HCT116 (cell line): ENCODE data around the gene DHRSX. TPM values are rescaled to one million over a fixed set of nuclear protein-coding genes. Genes with fewer than 3 reads are reported as not detected.

Experiments used
- ATAC-seq: fragments of 200-7000 bp; cut with Tn5 transposase; 2 replicates; pipeline ENCODE4 v1.9.1; 2020; ENCODE audit warnings: mild to moderate bottlenecking, moderate library complexity
- BruUV-seq: library from RNA; stranded (reverse); fragments of 400-500 nt; replicated peaks from 2 replicates; lab custom pipeline; 2021; lab: Mats Ljungman, UMichigan
- CTCF ChIA-PET: fragments of 300-600 bp; sonication (Branson Sonifier 250); formaldehyde crosslinking; loops from one replicate; lab custom pipeline; 2021; ENCODE audit warnings: antibody characterized with exemption; lab: Charles Lee
- POLR2A ChIA-PET: fragments of 300-600, 350-600 bp; sonication (Branson Sonifier 250); formaldehyde crosslinking; loops from one replicate; lab custom pipeline; 2021; ENCODE audit warnings: antibody characterized with exemption; lab: Charles Lee
- RAD21 ChIA-PET, 2 experiments: fragments of 300-600 bp; sonication (Branson Sonifier 250); formaldehyde crosslinking; loops; one replicate each; lab custom pipeline; 2023; ENCODE audit warnings: low total read pairs in 2 of 2; ENCODE audit not compliant: uncharacterized antibody in 2 of 2, unreplicated experiment in 2 of 2, low non-redundant PET in 1 of 2; lab: Charles Lee
- DNase-seq: peaks from one replicate; pipeline ENCODE4 v3.0.0-alpha.2; 2010; ENCODE audit warnings: low read depth, low spot score
- H2AFZ ChIP-seq: fragments of 200-600 bp; shearing (Covaris generic), sonication (generic); 2 replicates; pipeline ENCODE4 v1.6.1; 2017; ENCODE audit warnings: low read depth, mixed run types, mixed read lengths, antibody characterized with exemption, low read length; ENCODE audit not compliant: poor library complexity, severe bottlenecking
- H3K27ac ChIP-seq: 2 replicates; pipeline ENCODE4 v1.5.1; 2012; ENCODE audit warnings: low read depth, low read length
- H3K27me3 ChIP-seq: fragments of 200-600 bp; sonication (generic); 2 replicates; pipeline ENCODE4 v1.6.1; 2016; ENCODE audit warnings: mixed run types, low read length, mixed read lengths; ENCODE audit not compliant: insufficient read depth
- H3K36me3 ChIP-seq, 2 experiments: fragments of 200-500 bp in 1 of 2; fragments of 200-600 bp in 1 of 2; sonication (Bioruptor generic) in 1 of 2; sonication (generic) in 1 of 2; 2 replicates each; pipeline versions ENCODE4 v1.5.1 to v1.6.1; 2014 to 2016; ENCODE audit warnings: low read length in 2 of 2, inconsistent platforms in 1 of 2, mixed read lengths in 1 of 2, mixed run types in 1 of 2; ENCODE audit not compliant: insufficient read depth in 2 of 2, control insufficient read depth in 1 of 2
- H3K4me1 ChIP-seq, 2 experiments: fragments of 200-600 bp in 1 of 2; sonication (generic) in 1 of 2; 2 replicates each; pipeline versions ENCODE4 v1.5.1 to v1.6.1; 2012 to 2017; ENCODE audit warnings: low read length in 2 of 2, inconsistent platforms in 1 of 2, mild to moderate bottlenecking in 1 of 2, mixed read lengths in 1 of 2, mixed run types in 1 of 2, moderate library complexity in 1 of 2; ENCODE audit not compliant: insufficient read depth in 2 of 2, control insufficient read depth in 1 of 2
- H3K4me2 ChIP-seq: fragments of 200-600 bp; sonication (generic); 2 replicates; pipeline ENCODE4 v1.6.1; 2017; ENCODE audit warnings: mixed run types, low read length, mixed read lengths
- H3K4me3 ChIP-seq, 2 experiments: fragments of 200-600 bp in 1 of 2; sonication (generic) in 1 of 2; replicated peaks in 1 of 2; 2 replicates each; pipeline ENCODE4 v1.5.1; 2011 to 2016; ENCODE audit warnings: low read length in 2 of 2, control low read depth in 1 of 2, low read depth in 1 of 2, mild to moderate bottlenecking in 1 of 2, mixed read lengths in 1 of 2, mixed run types in 1 of 2
- H3K79me2 ChIP-seq: fragments of 200-600 bp; sonication (generic); 2 replicates; pipeline ENCODE4 v1.6.1; 2017; ENCODE audit warnings: mild to moderate bottlenecking, mixed run types, low read length, moderate library complexity, mixed read lengths; ENCODE audit not compliant: insufficient read depth
- H3K9ac ChIP-seq: fragments of 200-600 bp; sonication (generic); 2 replicates; pipeline ENCODE4 v1.6.1; 2016; ENCODE audit warnings: low read length, mixed read lengths
- H3K9me2 ChIP-seq: fragments of 200-600 bp; sonication (generic), shearing (Covaris generic); 2 replicates; pipeline ENCODE4 v1.6.1; 2017; ENCODE audit warnings: mixed run types, mild to moderate bottlenecking, moderate library complexity; ENCODE audit not compliant: insufficient read depth
- H3K9me3 ChIP-seq, 2 experiments: fragments of 200-500 bp in 1 of 2; fragments of 200-600 bp in 1 of 2; sonication (Bioruptor generic) in 1 of 2; sonication (generic) in 1 of 2; 2 replicates each; pipeline ENCODE4 v1.6.1; 2014 to 2017; ENCODE audit warnings: low read length in 2 of 2, mixed read lengths in 2 of 2, inconsistent platforms in 1 of 2, low read depth in 1 of 2, mild to moderate bottlenecking in 1 of 2, mixed run types in 1 of 2, moderate library complexity in 1 of 2; ENCODE audit not compliant: control insufficient read depth in 1 of 2, insufficient read depth in 1 of 2
- H4K20me1 ChIP-seq: fragments of 200-600 bp; sonication (generic), shearing (Covaris generic); 2 replicates; pipeline ENCODE4 v1.6.1; 2017; ENCODE audit warnings: mixed run types, mild to moderate bottlenecking, moderate library complexity; ENCODE audit not compliant: insufficient read depth
- ATF3 ChIP-seq: IDR thresholded peaks from 2 replicates; pipeline ENCODE4 v1.6.1; 2012
- EGR1 ChIP-seq: IDR thresholded peaks from 2 replicates; pipeline ENCODE4 v1.6.1; 2012; ENCODE audit warnings: low read depth
- EZH2 ChIP-seq: fragments of 200-600 bp; sonication (generic); IDR thresholded peaks from 2 replicates; pipeline ENCODE4 v1.6.1; 2017; ENCODE audit warnings: antibody characterized with exemption, mixed run types
- EZH2phosphoT487 ChIP-seq: fragments of 200-600 bp; IDR thresholded peaks from 2 replicates; pipeline ENCODE4 v1.6.1; 2018; ENCODE audit warnings: antibody characterized with exemption, borderline replicate concordance
- FOSL1 ChIP-seq: IDR thresholded peaks from 2 replicates; pipeline ENCODE4 v1.6.1; 2012; ENCODE audit warnings: low read depth
- MAX ChIP-seq: IDR thresholded peaks from 2 replicates; pipeline ENCODE4 v1.6.1; 2012
- SP1 ChIP-seq: IDR thresholded peaks from 2 replicates; pipeline ENCODE4 v1.6.1; 2012; ENCODE audit warnings: low read depth
- SRF ChIP-seq: IDR thresholded peaks from 2 replicates; pipeline ENCODE4 v1.6.1; 2012; ENCODE audit warnings: low read depth
- ZFX ChIP-seq: fragments of 450-650 bp; IDR thresholded peaks from 2 replicates; pipeline ENCODE4 v1.6.1; 2017
- intact Hi-C: fragments of 100-400 bp; cut with micrococcal nuclease; formaldehyde crosslinking; loops from 2 replicates; pipeline ENCODE4 v1.10.0; 2022
- total RNA-seq: library from RNA; stranded (reverse); gene quantifications from one replicate; pipeline ENCODE4 v1.2.1, GENCODE V29; 2021; ENCODE audit not compliant: unreplicated experiment

The DHRSX gene
- total RNA-seq, 1 experiment from 2014 or later = 11.9 TPM

- H2AFZ ChIP-seq = no peak overlapping the region
- H4K20me1 ChIP-seq = no peaks in the 10 kb centered on the region
- H3K9ac ChIP-seq = no peak overlapping the region
- H3K27ac ChIP-seq = no peak overlapping the region
- TF ChIP-seq SRF = no peak
- no peak for TF ChIP-seq MAX
- no peak for TF ChIP-seq FOSL1
- no peak for TF ChIP-seq EZH2
- TF ChIP-seq ZFX = no peak
- no peak for TF ChIP-seq EGR1
- intact Hi-C loops = no loop called here
- BruUV-seq = no TSS peak
- no peak for DNase-seq
- no peaks in the 10 kb centered on the region for H3K36me3 ChIP-seq
- H3K9me3 ChIP-seq = no peaks in the 10 kb centered on the region
- RAD21 ChIA-PET = no interaction called here
- POLR2A ChIA-PET = no interaction called here
- H3K79me2 ChIP-seq = no peaks in the 10 kb centered on the region
- no peak for ATAC-seq
- no peaks in the 10 kb centered on the region for H3K27me3 ChIP-seq
- H3K4me2 ChIP-seq = no peak overlapping the region
- H3K4me1 ChIP-seq = no peaks in the 10 kb centered on the region
- H3K9me2 ChIP-seq = no peaks in the 10 kb centered on the region
- CTCF ChIA-PET = no interaction called here
- H3K4me3 ChIP-seq = no peak overlapping the region
These were observed 236.4 kb downstream of the DHRSX start for GRCh38 chrX:2264179-2265030.

- ATAC-seq (no peak), DNase-seq (no peak)
- ChIA-PET POLR2A (no interaction called here), RAD21 (no interaction called here), CTCF (no interaction called here)
- intact Hi-C loops = no loop called here
- no peak for TF ChIP-seq SP1
- no peak for TF ChIP-seq ATF3
- no peak for TF ChIP-seq EZH2phosphoT487
- no peaks in the 10 kb centered on the region for H3K79me2 ChIP-seq
- H4K20me1 ChIP-seq = no peaks in the 10 kb centered on the region
- no peaks in the 10 kb centered on the region for H3K36me3 ChIP-seq
- H3K9me2 ChIP-seq = no peaks in the 10 kb centered on the region
- H3K27me3 ChIP-seq = no peaks in the 10 kb centered on the region
- H3K4me2 ChIP-seq = no peak overlapping the region
- BruUV-seq = no TSS peak
- H3K4me3 ChIP-seq = no peak overlapping the region
- no peak overlapping the region for H3K27ac ChIP-seq
- no peaks in the 10 kb centered on the region for H3K4me1 ChIP-seq
- no peak overlapping the region for H2AFZ ChIP-seq
- H3K9me3 ChIP-seq = no peaks in the 10 kb centered on the region
- H3K9ac ChIP-seq = no peak overlapping the region
These were observed 237.6 kb downstream of the DHRSX start for GRCh38 chrX:2263203-2263602.
